Measurements from ENCODE around the gene WNT2. TPM values are rescaled to one million over a fixed set of nuclear protein-coding genes. Genes with fewer than 3 reads are reported as not detected.
"Not testable (repeated sequence)": the region's sequence is repeated elsewhere in the genome, so short reads cannot be mapped to it uniquely, and the experiment has no call there.

WNT2 gene
- total and polyA plus RNA-seq, 5 donors = 0.57 to 4.4 (median 1.6) TPM

- no peak for ATAC-seq
- no peak for DNase-seq
- intact Hi-C loops (cut with DNase I) = no loop called here
- Histone ChIP-seq H3K9me3 (ENCODE audit: control insufficient read depth, low read length) (no peaks in the 10 kb centered on the region), H3K27me3 (ENCODE audit: control insufficient read depth, insufficient read depth) (no peaks in the 10 kb centered on the region), H3K4me1 (ENCODE audit: control insufficient read depth, insufficient read depth, low read length) (no peaks in the 10 kb centered on the region), H3K4me3 (ENCODE audit: low read length) (no peak overlapping the region), H3K27ac (ENCODE audit: low read length) (no peak overlapping the region)
- WGBS = 94% methylated on average over 4 of the region's 4 CpGs
Measured at GRCh38 chr7:117302396-117302795, 20.5 kb downstream of the WNT2 start.

GRCh38 chr7:117300506-117300905 is 22.4 kb downstream of the WNT2 start:
- H3K4me1 ChIP-seq (ENCODE audit: control insufficient read depth, insufficient read depth, low read length); DNase-seq; H3K4me3 ChIP-seq (ENCODE audit: low read length); ATAC-seq; H3K27ac ChIP-seq (ENCODE audit: low read length); H3K9me3 ChIP-seq (ENCODE audit: control insufficient read depth, low read length); intact Hi-C loops (cut with DNase I); H3K27me3 ChIP-seq (ENCODE audit: control insufficient read depth, insufficient read depth): not testable (repeated sequence)
- WGBS = 88% methylated on average over 5 of the region's 5 CpGs

- intact Hi-C loops (cut with DNase I) = no loop called here
- no peaks in the 10 kb centered on the region for H3K4me1 ChIP-seq (ENCODE audit: control insufficient read depth, insufficient read depth, low read length)
- DNase-seq (no peak), ATAC-seq (no peak)
- no peaks in the 10 kb centered on the region for H3K27me3 ChIP-seq (ENCODE audit: control insufficient read depth, insufficient read depth)
- H3K4me3 ChIP-seq (ENCODE audit: low read length) = no peak overlapping the region
- no peaks in the 10 kb centered on the region for H3K9me3 ChIP-seq (ENCODE audit: control insufficient read depth, low read length)
- no peak overlapping the region for H3K27ac ChIP-seq (ENCODE audit: low read length)
- 88% methylated on average over 12 of the region's 12 CpGs for WGBS
Measured at GRCh38 chr7:117297606-117298005, 25.3 kb downstream of the WNT2 start.

- Histone ChIP-seq H3K27ac (ENCODE audit: low read length) (no peak overlapping the region), H3K4me3 (ENCODE audit: low read length) (no peak overlapping the region), H3K27me3 (ENCODE audit: control insufficient read depth, insufficient read depth) (no peaks in the 10 kb centered on the region), H3K4me1 (ENCODE audit: control insufficient read depth, insufficient read depth, low read length) (no peaks in the 10 kb centered on the region), H3K9me3 (ENCODE audit: control insufficient read depth, low read length) (no peaks in the 10 kb centered on the region)
- no peak for DNase-seq
- 66% methylated on average over 3 of the region's 3 CpGs for WGBS
- intact Hi-C loops (cut with DNase I) = no loop called here
- ATAC-seq = no peak
Measured at GRCh38 chr7:117296066-117296465, 26.8 kb downstream of the WNT2 start.

- Histone ChIP-seq H3K4me1 (ENCODE audit: control insufficient read depth, insufficient read depth, low read length) (no peaks in the 10 kb centered on the region), H3K27ac (ENCODE audit: low read length) (no peak overlapping the region), H3K27me3 (ENCODE audit: control insufficient read depth, insufficient read depth) (no peaks in the 10 kb centered on the region), H3K4me3 (ENCODE audit: low read length) (no peak overlapping the region), H3K9me3 (ENCODE audit: control insufficient read depth, low read length) (no peaks in the 10 kb centered on the region)
- ATAC-seq = no peak
- WGBS = 76% methylated on average over 5 of the region's 5 CpGs
- DNase-seq = no peak
- intact Hi-C loops (cut with DNase I) = no loop called here
Measured at GRCh38 chr7:117285826-117286225, 37.0 kb downstream of the WNT2 start.

GRCh38 chr7:117284692-117285091 is 38.2 kb downstream of the WNT2 start:
- Histone ChIP-seq H3K9me3 (ENCODE audit: control insufficient read depth, low read length) (no peaks in the 10 kb centered on the region), H3K27me3 (ENCODE audit: control insufficient read depth, insufficient read depth) (no peaks in the 10 kb centered on the region), H3K27ac (ENCODE audit: low read length) (no peak overlapping the region), H3K4me1 (ENCODE audit: control insufficient read depth, insufficient read depth, low read length) (no peaks in the 10 kb centered on the region), H3K4me3 (ENCODE audit: low read length) (no peak overlapping the region)
- WGBS = 87% methylated on average over 5 of the region's 5 CpGs
- intact Hi-C loops (cut with DNase I) = no loop called here
- ATAC-seq (no peak), DNase-seq (no peak)

- DNase-seq (no peak), ATAC-seq (no peak)
- no peak overlapping the region for H3K27ac ChIP-seq (ENCODE audit: low read length)
- intact Hi-C loops (cut with DNase I) = no loop called here
- H3K4me1 ChIP-seq (ENCODE audit: control insufficient read depth, insufficient read depth, low read length) = no peaks in the 10 kb centered on the region
- H3K4me3 ChIP-seq (ENCODE audit: low read length) = no peak overlapping the region
- no peaks in the 10 kb centered on the region for H3K27me3 ChIP-seq (ENCODE audit: control insufficient read depth, insufficient read depth)
- 85% methylated on average over 6 of the region's 6 CpGs for WGBS
- H3K9me3 ChIP-seq (ENCODE audit: control insufficient read depth, low read length) = no peaks in the 10 kb centered on the region
Measured at GRCh38 chr7:117283779-117284178, 39.1 kb downstream of the WNT2 start.

- intact Hi-C loops (cut with DNase I) = no loop called here
- Histone ChIP-seq H3K27me3 (ENCODE audit: control insufficient read depth, insufficient read depth) (no peaks in the 10 kb centered on the region), H3K4me1 (ENCODE audit: control insufficient read depth, insufficient read depth, low read length) (no peaks in the 10 kb centered on the region), H3K27ac (ENCODE audit: low read length) (no peak overlapping the region), H3K4me3 (ENCODE audit: low read length) (no peak overlapping the region), H3K9me3 (ENCODE audit: control insufficient read depth, low read length) (no peaks in the 10 kb centered on the region)
- DNase-seq (no peak), ATAC-seq (no peak)
- 76% methylated on average over 3 of the region's 3 CpGs for WGBS
Measured at GRCh38 chr7:117283371-117283770, 39.5 kb downstream of the WNT2 start.

- 24% methylated on average over 1 of the region's 1 CpG for WGBS
- intact Hi-C loops (cut with DNase I) = no loop called here
Measured at GRCh38 chr7:117282239-117282812, 40.5 kb downstream of the WNT2 start.

GRCh38 chr7:117281562-117281961 is 41.3 kb downstream of the WNT2 start:
- Histone ChIP-seq H3K27me3 (ENCODE audit: control insufficient read depth, insufficient read depth) (no peaks in the 10 kb centered on the region), H3K27ac (ENCODE audit: low read length) (no peak overlapping the region), H3K4me1 (ENCODE audit: control insufficient read depth, insufficient read depth, low read length) (no peaks in the 10 kb centered on the region), H3K4me3 (ENCODE audit: low read length) (no peak overlapping the region), H3K9me3 (ENCODE audit: control insufficient read depth, low read length) (no peaks in the 10 kb centered on the region)
- peak in 1 of 2 donors; percentile 33 for ATAC-seq
- intact Hi-C loops (cut with DNase I) = no loop called here
- WGBS = 83% methylated on average over 5 of the region's 5 CpGs
- no peak for DNase-seq

More at GRCh38 chr7:117282239-117282812, 40.5 kb downstream of the WNT2 start:
- H3K27ac ChIP-seq (ENCODE audit: low read length) = no peak overlapping the region
- H3K27me3 ChIP-seq (ENCODE audit: control insufficient read depth, insufficient read depth) = no peaks in the 10 kb centered on the region
- no peaks in the 10 kb centered on the region for H3K9me3 ChIP-seq (ENCODE audit: control insufficient read depth, low read length)
- no peak for ATAC-seq
- no peak for DNase-seq
- no peaks in the 10 kb centered on the region for H3K4me1 ChIP-seq (ENCODE audit: control insufficient read depth, insufficient read depth, low read length)
- H3K4me3 ChIP-seq (ENCODE audit: low read length) = no peak overlapping the region

- Histone ChIP-seq H3K27ac (ENCODE audit: low read length) (no peak overlapping the region), H3K9me3 (ENCODE audit: control insufficient read depth, low read length) (no peaks in the 10 kb centered on the region), H3K27me3 (ENCODE audit: control insufficient read depth, insufficient read depth) (no peaks in the 10 kb centered on the region), H3K4me1 (ENCODE audit: control insufficient read depth, insufficient read depth, low read length) (no peaks in the 10 kb centered on the region), H3K4me3 (ENCODE audit: low read length) (no peak overlapping the region)
- peak in 1 of 2 donors; percentile 74 for ATAC-seq
- peak in 2 of 3 donors; percentile 51 to 54 for DNase-seq
- 30% methylated on average over 12 of the region's 12 CpGs for WGBS
- intact Hi-C loops (cut with DNase I) = no loop called here
Measured at GRCh38 chr7:117279931-117280557, 42.8 kb downstream of the WNT2 start.
